ENCODE data around the gene NINJ1.
A peak's percentile ranks its signal among the peaks of the same experiment; 100 is the strongest.

Gene NINJ1, protein sequence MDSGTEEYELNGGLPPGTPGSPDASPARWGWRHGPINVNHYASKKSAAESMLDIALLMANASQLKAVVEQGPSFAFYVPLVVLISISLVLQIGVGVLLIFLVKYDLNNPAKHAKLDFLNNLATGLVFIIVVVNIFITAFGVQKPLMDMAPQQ

DNA sequence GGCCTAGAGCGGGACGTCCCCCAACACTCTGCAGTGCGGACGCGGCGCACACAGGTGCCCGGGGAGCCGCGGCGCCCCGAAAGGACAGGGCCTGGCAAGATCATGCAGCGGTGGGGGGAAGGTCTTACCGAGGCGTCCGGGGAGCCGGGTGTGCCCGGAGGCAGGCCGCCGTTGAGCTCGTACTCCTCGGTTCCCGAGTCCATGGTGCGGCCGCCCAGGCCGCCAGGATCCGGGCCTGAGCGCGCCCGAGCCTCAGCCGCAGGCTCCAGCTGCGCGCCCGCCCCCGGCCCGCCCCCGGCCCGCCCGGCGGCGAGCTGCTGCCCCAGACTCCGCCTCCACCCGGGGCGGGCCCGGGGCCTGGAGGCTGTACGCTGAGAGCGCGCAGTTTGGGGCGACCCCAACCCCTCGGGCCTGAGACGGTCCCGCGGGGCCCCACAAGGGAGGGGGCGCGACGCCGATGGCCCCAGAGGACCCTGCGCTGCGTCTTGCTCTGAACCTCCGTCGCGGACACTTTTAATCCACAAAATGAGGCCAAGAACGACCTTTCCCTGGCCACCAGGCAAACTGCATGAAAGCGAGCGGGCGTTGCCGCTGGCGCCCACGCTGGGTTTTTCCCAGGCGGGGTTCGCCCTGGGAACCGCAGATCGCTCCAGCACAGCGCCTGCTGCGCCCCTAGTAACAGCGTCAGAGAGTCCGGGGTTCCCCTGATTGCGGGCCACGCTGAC, at the start of gene NINJ1:
TSS of gene NINJ1 (minus strand) at position 237 of the 725 bp plus-strand sequence. CDS start at position 203, 34 bp downstream.
- Histone ChIP-seq H3K4me3 (ENCODE audit: low read length in 2 of 2) (peak within 1 kb of the TSS; percentile 83 to 86), H3K27me3 (ENCODE audit: control insufficient read depth in 1 of 2, insufficient read depth in 2 of 2, low read length in 2 of 2) (no peaks in the 10 kb centered on the region), H3K9ac (ENCODE audit: low read length in 2 of 2) (peak within 1 kb of the TSS; percentile 78 to 91), H3K4me1 (ENCODE audit: control insufficient read depth, insufficient read depth, low read length) (peaks cover 64% of the 10 kb centered on the region), H3K36me3 (ENCODE audit: control insufficient read depth in 2 of 2, insufficient read depth in 2 of 2, low read length in 2 of 2) (no peaks in the 10 kb centered on the region), H3K9me3 (ENCODE audit: control insufficient read depth in 2 of 2, low read length in 2 of 2) (no peaks in the 10 kb centered on the region), H3K27ac (ENCODE audit: low read length) (peak within 1 kb of the TSS; percentile 98)

DNA sequence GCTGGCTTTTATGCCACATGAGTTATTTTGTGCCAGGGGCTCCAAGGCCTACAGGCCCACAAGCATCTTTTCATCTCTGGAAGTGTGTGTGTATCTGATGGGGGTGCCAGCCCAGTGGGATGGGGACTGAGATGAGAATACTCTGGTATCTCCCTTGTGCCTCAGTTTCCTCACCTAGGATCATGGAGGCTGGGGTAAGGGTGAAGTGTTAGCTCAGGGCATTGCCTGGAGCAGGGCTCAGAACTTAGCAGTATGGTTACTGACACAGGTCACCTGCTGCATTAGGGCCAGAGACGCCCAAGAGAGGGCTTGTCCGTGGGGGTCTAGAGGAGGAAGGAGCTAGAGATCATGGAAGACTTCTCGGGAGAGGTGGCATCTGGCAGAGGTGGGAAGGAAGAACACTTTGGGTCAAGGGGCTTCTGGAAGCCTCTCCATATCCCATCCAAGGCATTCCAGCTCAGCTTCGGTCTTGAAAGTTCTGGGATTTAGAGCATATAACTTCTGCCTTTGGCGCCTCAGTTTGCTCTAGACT, 49.1 kb upstream of the NINJ1 start:
- H3K4me1 ChIP-seq (ENCODE audit: control insufficient read depth, insufficient read depth, low read length): peaks cover 47% of the 10 kb centered on the region
- H3K9me3 ChIP-seq (ENCODE audit: control insufficient read depth in 2 of 2, low read length in 2 of 2): no peaks in the 10 kb centered on the region
- peaks cover 0 to 2% of the 10 kb centered on the region in 2 donors for H3K27me3 ChIP-seq (ENCODE audit: control insufficient read depth in 1 of 2, insufficient read depth in 2 of 2, low read length in 2 of 2)
- H3K4me3 ChIP-seq (ENCODE audit: low read length in 2 of 2): peak overlapping the region; percentile 60 to 78
- peak overlapping the region in 1 of 2 donors; percentile 37 for H3K9ac ChIP-seq (ENCODE audit: low read length in 2 of 2)
- no peaks in the 10 kb centered on the region for H3K36me3 ChIP-seq (ENCODE audit: control insufficient read depth in 2 of 2, insufficient read depth in 2 of 2, low read length in 2 of 2)
- no peak overlapping the region for H3K27ac ChIP-seq (ENCODE audit: low read length)

DNA sequence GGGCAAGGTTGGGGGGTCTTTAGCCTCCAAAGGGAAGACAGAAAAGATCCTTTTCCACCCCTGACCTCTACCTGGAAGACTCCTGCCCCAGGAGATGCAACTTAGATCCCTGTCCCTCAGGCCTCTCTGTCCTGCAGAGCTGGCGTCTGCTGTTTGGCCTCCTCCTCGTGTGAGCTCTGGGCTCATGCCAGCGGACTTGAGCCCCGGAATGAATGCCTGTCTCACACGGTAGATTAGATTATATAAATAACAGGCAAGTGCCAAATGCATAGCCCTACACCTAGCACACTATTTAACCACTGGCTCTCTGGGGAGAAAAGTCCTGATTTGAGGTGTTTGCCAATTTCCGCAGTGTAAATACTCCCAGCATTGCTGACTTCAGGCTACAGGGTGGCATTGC, 48.5 kb upstream of the NINJ1 start:
- no peaks in the 10 kb centered on the region for H3K9me3 ChIP-seq (ENCODE audit: control insufficient read depth in 2 of 2, low read length in 2 of 2)
- H3K36me3 ChIP-seq (ENCODE audit: control insufficient read depth in 2 of 2, insufficient read depth in 2 of 2, low read length in 2 of 2): no peaks in the 10 kb centered on the region
- peaks cover 41% of the 10 kb centered on the region for H3K4me1 ChIP-seq (ENCODE audit: control insufficient read depth, insufficient read depth, low read length)
- H3K27me3 ChIP-seq (ENCODE audit: control insufficient read depth in 1 of 2, insufficient read depth in 2 of 2, low read length in 2 of 2): peaks cover 0 to 2% of the 10 kb centered on the region in 2 donors
- H3K4me3 ChIP-seq (ENCODE audit: low read length in 2 of 2): no peak overlapping the region
- no peak overlapping the region for H3K27ac ChIP-seq (ENCODE audit: low read length)
- H3K9ac ChIP-seq (ENCODE audit: low read length in 2 of 2): no peak overlapping the region

- Histone ChIP-seq H3K9ac (ENCODE audit: low read length in 2 of 2) (no peak overlapping the region), H3K27ac (ENCODE audit: low read length) (no peak overlapping the region), H3K27me3 (ENCODE audit: control insufficient read depth in 1 of 2, insufficient read depth in 2 of 2, low read length in 2 of 2) (peaks cover 0 to 2% of the 10 kb centered on the region in 2 donors), H3K4me1 (ENCODE audit: control insufficient read depth, insufficient read depth, low read length) (peaks cover 34% of the 10 kb centered on the region), H3K9me3 (ENCODE audit: control insufficient read depth in 2 of 2, low read length in 2 of 2) (no peaks in the 10 kb centered on the region), H3K4me3 (ENCODE audit: low read length in 2 of 2) (no peak overlapping the region), H3K36me3 (ENCODE audit: control insufficient read depth in 2 of 2, insufficient read depth in 2 of 2, low read length in 2 of 2) (no peaks in the 10 kb centered on the region)
Measured at GRCh38 chr9:93181672-93182435, 47.8 kb upstream of the NINJ1 start.

GRCh38 chr9:93180938-93181337, 46.9 kb upstream of the NINJ1 start:
- no peaks in the 10 kb centered on the region for H3K9me3 ChIP-seq (ENCODE audit: control insufficient read depth in 2 of 2, low read length in 2 of 2)
- H3K4me1 ChIP-seq (ENCODE audit: control insufficient read depth, insufficient read depth, low read length): peaks cover 26% of the 10 kb centered on the region
- no peak overlapping the region for H3K9ac ChIP-seq (ENCODE audit: low read length in 2 of 2)
- H3K27ac ChIP-seq (ENCODE audit: low read length): no peak overlapping the region
- no peak overlapping the region for H3K4me3 ChIP-seq (ENCODE audit: low read length in 2 of 2)
- no peaks in the 10 kb centered on the region for H3K36me3 ChIP-seq (ENCODE audit: control insufficient read depth in 2 of 2, insufficient read depth in 2 of 2, low read length in 2 of 2)
- peaks cover 0 to 2% of the 10 kb centered on the region in 2 donors for H3K27me3 ChIP-seq (ENCODE audit: control insufficient read depth in 1 of 2, insufficient read depth in 2 of 2, low read length in 2 of 2)

DNA sequence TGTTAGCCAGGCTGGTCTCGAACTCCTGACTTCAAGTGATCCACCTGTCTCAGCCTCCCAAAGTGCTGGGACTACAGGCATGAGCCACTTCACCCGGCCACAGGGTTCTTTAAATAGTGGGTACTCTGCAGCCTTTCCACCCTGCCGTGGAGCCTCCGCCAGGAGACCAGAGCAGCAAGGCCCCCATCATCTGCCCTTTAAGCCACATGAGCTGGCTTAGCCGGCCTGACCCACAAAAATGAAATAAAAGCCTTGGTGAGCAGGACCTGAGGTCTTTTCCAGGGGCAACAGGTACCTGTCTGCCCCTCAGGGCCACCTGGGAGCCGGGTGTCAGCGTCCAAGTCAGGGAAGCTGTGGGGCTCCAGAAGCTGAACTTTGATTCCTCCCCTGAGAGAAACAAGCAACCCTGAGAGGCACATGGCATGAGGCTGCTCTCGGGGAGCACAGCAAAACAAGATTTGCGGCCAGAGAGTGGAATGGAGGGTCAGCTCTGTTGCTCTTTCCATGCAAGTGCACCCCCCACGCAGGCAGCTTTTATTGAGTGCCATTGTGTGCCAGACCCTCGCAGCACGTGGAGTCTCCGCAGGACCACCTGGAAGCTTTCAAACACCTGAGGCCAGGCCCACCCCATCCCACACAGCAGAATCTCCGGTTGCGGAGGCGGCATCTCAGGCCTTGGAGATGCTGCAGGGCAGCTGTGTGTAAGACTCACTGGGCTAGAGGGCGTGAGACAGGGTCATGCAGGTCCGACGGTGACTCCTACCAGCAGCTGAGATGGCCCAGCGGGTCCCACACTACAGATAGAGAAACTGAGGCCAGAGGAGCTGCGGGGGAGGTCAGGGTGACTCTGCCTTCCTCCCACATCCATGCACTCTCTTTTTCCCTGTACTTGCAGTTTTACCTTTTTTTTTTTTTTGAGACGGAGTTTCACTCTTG, 45.1 kb upstream of the NINJ1 start:
- Histone ChIP-seq H3K4me3 (ENCODE audit: low read length in 2 of 2) (no peak overlapping the region), H3K27ac (ENCODE audit: low read length) (no peak overlapping the region), H3K27me3 (ENCODE audit: control insufficient read depth in 1 of 2, insufficient read depth in 2 of 2, low read length in 2 of 2) (peaks cover 0 to 2% of the 10 kb centered on the region in 2 donors)

GRCh38 chr9:93177676-93178075, 43.6 kb upstream of the NINJ1 start:
- Histone ChIP-seq H3K36me3 (ENCODE audit: control insufficient read depth in 2 of 2, insufficient read depth in 2 of 2, low read length in 2 of 2) (no peaks in the 10 kb centered on the region), H3K9me3 (ENCODE audit: control insufficient read depth in 2 of 2, low read length in 2 of 2) (no peaks in the 10 kb centered on the region), H3K9ac (ENCODE audit: low read length in 2 of 2) (no peak overlapping the region), H3K4me1 (ENCODE audit: control insufficient read depth, insufficient read depth, low read length) (peaks cover 8% of the 10 kb centered on the region), H3K27ac (ENCODE audit: low read length) (no peak overlapping the region), H3K27me3 (ENCODE audit: control insufficient read depth in 1 of 2, insufficient read depth in 2 of 2, low read length in 2 of 2) (no peaks in the 10 kb centered on the region), H3K4me3 (ENCODE audit: low read length in 2 of 2) (no peak overlapping the region)

More for the DNA sequence above, 45.1 kb upstream of the NINJ1 start:
- Histone ChIP-seq H3K4me1 (ENCODE audit: control insufficient read depth, insufficient read depth, low read length) (peaks cover 20% of the 10 kb centered on the region), H3K9me3 (ENCODE audit: control insufficient read depth in 2 of 2, low read length in 2 of 2) (no peaks in the 10 kb centered on the region), H3K9ac (ENCODE audit: low read length in 2 of 2) (no peak overlapping the region), H3K36me3 (ENCODE audit: control insufficient read depth in 2 of 2, insufficient read depth in 2 of 2, low read length in 2 of 2) (no peaks in the 10 kb centered on the region)

- H3K4me3 ChIP-seq (ENCODE audit: low read length in 2 of 2): no peak overlapping the region
- no peaks in the 10 kb centered on the region for H3K27me3 ChIP-seq (ENCODE audit: control insufficient read depth in 1 of 2, insufficient read depth in 2 of 2, low read length in 2 of 2)
- no peak overlapping the region for H3K27ac ChIP-seq (ENCODE audit: low read length)
- no peaks in the 10 kb centered on the region for H3K4me1 ChIP-seq (ENCODE audit: control insufficient read depth, insufficient read depth, low read length)
- no peaks in the 10 kb centered on the region for H3K9me3 ChIP-seq (ENCODE audit: control insufficient read depth in 2 of 2, low read length in 2 of 2)
- H3K9ac ChIP-seq (ENCODE audit: low read length in 2 of 2): no peak overlapping the region
- no peaks in the 10 kb centered on the region for H3K36me3 ChIP-seq (ENCODE audit: control insufficient read depth in 2 of 2, insufficient read depth in 2 of 2, low read length in 2 of 2)
Measured at GRCh38 chr9:93174976-93175375, 40.9 kb upstream of the NINJ1 start.

- H3K9ac ChIP-seq (ENCODE audit: low read length in 2 of 2): no peak overlapping the region
- H3K4me1 ChIP-seq (ENCODE audit: control insufficient read depth, insufficient read depth, low read length): no peaks in the 10 kb centered on the region
- H3K36me3 ChIP-seq (ENCODE audit: control insufficient read depth in 2 of 2, insufficient read depth in 2 of 2, low read length in 2 of 2): no peaks in the 10 kb centered on the region
- no peaks in the 10 kb centered on the region for H3K9me3 ChIP-seq (ENCODE audit: control insufficient read depth in 2 of 2, low read length in 2 of 2)
- H3K4me3 ChIP-seq (ENCODE audit: low read length in 2 of 2): no peak overlapping the region
- no peaks in the 10 kb centered on the region for H3K27me3 ChIP-seq (ENCODE audit: control insufficient read depth in 1 of 2, insufficient read depth in 2 of 2, low read length in 2 of 2)
- H3K27ac ChIP-seq (ENCODE audit: low read length): no peak overlapping the region
Measured at GRCh38 chr9:93173365-93174051, 39.5 kb upstream of the NINJ1 start.

Data from stomach smooth muscle (tissue), 2 donors.